Breast epithelium (tissue), 3 donors: Measurements from ENCODE around the gene FGF4.

Experiments used
- POLR2A ChIP-seq: fragments of 450-650 bp; IDR thresholded peaks from one replicate; pipeline ENCODE4 v1.6.1; 2016; ENCODE audit warnings: antibody characterized with exemption, mild to moderate bottlenecking, moderate library complexity
- POLR2AphosphoS5 ChIP-seq, 3 donors: sonication (generic); formaldehyde crosslinking; IDR thresholded peaks; one replicate each; pipeline ENCODE4 v1.6.1; 2017; ENCODE audit warnings: antibody characterized with exemption in 3 of 3
- TF ChIP-seq, protein P1 (sequence below), 3 donors: fragments of 450-650 bp; IDR thresholded peaks; one replicate each; pipeline ENCODE4 v1.5.1; 2016 to 2017; ENCODE audit warnings: antibody characterized with exemption in 3 of 3, mild to moderate bottlenecking in 3 of 3, moderate library complexity in 3 of 3

DNA sequence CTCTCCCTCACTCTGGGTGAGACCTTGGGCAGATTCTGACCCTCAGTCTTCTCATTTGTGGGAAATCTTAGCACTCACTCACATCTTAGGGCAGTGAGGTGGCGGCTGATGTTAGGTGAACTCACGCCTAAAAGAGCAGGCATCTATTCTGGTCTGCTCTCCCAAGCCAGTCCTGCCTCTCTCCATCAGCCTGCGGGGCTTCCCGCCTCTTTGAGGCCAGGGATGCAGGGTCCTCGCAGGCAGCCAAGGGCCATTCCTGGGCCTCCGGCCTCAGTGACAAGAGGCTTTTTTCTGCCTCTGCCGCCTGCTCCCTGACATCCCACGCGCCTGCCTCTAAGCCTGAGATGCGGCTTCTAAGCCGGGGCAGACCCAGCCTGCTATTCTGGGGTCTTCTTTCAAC, 13.8 kb upstream of the FGF4 start:
- TF ChIP-seq, protein P1, sequence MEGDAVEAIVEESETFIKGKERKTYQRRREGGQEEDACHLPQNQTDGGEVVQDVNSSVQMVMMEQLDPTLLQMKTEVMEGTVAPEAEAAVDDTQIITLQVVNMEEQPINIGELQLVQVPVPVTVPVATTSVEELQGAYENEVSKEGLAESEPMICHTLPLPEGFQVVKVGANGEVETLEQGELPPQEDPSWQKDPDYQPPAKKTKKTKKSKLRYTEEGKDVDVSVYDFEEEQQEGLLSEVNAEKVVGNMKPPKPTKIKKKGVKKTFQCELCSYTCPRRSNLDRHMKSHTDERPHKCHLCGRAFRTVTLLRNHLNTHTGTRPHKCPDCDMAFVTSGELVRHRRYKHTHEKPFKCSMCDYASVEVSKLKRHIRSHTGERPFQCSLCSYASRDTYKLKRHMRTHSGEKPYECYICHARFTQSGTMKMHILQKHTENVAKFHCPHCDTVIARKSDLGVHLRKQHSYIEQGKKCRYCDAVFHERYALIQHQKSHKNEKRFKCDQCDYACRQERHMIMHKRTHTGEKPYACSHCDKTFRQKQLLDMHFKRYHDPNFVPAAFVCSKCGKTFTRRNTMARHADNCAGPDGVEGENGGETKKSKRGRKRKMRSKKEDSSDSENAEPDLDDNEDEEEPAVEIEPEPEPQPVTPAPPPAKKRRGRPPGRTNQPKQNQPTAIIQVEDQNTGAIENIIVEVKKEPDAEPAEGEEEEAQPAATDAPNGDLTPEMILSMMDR (IDR thresholded peaks at IDR 0.05) = no peak
- TF ChIP-seq POLR2AphosphoS5 (IDR thresholded peaks at IDR 0.05) = no peak
- TF ChIP-seq POLR2A = no peak
